ENCODE data around the gene SLIT3.
A peak's percentile ranks its signal among the peaks of the same experiment; 100 is the strongest.

Gene SLIT3

DNA sequence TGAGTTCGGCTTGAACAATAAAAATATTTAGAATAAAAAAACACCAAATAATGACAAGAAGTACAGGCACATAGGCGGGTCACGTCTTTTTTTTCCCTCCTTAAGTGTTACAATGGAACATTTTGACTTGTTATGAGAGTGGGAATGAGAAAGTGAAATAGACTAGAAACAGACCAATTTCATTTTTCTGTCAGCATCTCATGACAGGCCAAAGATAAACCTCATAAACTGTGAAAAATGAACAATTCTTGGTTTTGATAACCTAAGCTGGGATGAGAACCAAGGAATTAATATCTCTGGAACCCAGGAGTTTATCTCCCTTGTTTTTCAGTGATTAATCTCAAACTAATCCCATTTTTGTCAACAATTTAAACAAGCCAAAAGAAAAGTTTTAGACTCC, 299.5 kb downstream of the SLIT3 start:
- Histone ChIP-seq H3K36me3 (ENCODE audit: control insufficient read depth, insufficient read depth, low read length) (no peaks in the 10 kb centered on the region), H3K9me3 (ENCODE audit: control insufficient read depth, low read length) (no peaks in the 10 kb centered on the region), H3K4me3 (ENCODE audit: low read depth, low read length) (no peak overlapping the region), H2AFZ (no peak overlapping the region), H3K9ac (no peak overlapping the region), H3K4me2 (ENCODE audit: low read length) (no peak overlapping the region), H3K79me2 (peaks cover 31% of the 10 kb centered on the region), H3K4me1 (peaks cover 16% of the 10 kb centered on the region), H3K27me3 (ENCODE audit: control insufficient read depth, insufficient read depth, low read length) (no peaks in the 10 kb centered on the region), H3K27ac (no peak overlapping the region)
- TF ChIP-seq, protein P1, sequence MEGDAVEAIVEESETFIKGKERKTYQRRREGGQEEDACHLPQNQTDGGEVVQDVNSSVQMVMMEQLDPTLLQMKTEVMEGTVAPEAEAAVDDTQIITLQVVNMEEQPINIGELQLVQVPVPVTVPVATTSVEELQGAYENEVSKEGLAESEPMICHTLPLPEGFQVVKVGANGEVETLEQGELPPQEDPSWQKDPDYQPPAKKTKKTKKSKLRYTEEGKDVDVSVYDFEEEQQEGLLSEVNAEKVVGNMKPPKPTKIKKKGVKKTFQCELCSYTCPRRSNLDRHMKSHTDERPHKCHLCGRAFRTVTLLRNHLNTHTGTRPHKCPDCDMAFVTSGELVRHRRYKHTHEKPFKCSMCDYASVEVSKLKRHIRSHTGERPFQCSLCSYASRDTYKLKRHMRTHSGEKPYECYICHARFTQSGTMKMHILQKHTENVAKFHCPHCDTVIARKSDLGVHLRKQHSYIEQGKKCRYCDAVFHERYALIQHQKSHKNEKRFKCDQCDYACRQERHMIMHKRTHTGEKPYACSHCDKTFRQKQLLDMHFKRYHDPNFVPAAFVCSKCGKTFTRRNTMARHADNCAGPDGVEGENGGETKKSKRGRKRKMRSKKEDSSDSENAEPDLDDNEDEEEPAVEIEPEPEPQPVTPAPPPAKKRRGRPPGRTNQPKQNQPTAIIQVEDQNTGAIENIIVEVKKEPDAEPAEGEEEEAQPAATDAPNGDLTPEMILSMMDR (IDR thresholded peaks at IDR 0.05), result no peak

DNA sequence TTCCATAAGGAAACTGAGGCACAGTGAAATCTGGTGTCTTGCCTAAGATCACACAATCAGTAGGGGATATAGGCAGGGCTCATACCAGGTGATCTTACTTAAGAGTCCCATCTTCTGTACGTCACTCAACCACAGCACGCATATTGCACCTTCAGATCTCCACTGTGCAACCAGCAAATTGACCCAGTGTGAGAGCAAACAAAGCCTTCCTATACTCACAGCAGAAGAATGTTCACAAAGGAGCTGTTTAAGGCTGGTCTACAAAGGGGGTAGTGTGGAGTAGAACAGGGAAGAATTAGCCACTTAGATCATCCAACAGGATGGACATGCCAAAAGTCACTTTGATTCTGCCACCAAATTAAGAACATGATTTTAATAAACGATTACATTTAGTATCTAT, 305.9 kb downstream of the SLIT3 start:
- no peak overlapping the region for H2AFZ ChIP-seq
- H3K4me3 ChIP-seq (ENCODE audit: low read depth, low read length), result no peak overlapping the region
- H3K4me1 ChIP-seq, result peaks cover 8% of the 10 kb centered on the region
- H3K27me3 ChIP-seq (ENCODE audit: control insufficient read depth, insufficient read depth, low read length), result no peaks in the 10 kb centered on the region
- H3K27ac ChIP-seq, result no peak overlapping the region
- no peak overlapping the region for H3K4me2 ChIP-seq (ENCODE audit: low read length)
- no peaks in the 10 kb centered on the region for H3K36me3 ChIP-seq (ENCODE audit: control insufficient read depth, insufficient read depth, low read length)
- TF ChIP-seq, protein P1 (IDR thresholded peaks at IDR 0.05), result no peak
- H3K79me2 ChIP-seq, result peaks cover 36% of the 10 kb centered on the region
- H3K9me3 ChIP-seq (ENCODE audit: control insufficient read depth, low read length), result no peaks in the 10 kb centered on the region
- H3K9ac ChIP-seq, result no peak overlapping the region

DNA sequence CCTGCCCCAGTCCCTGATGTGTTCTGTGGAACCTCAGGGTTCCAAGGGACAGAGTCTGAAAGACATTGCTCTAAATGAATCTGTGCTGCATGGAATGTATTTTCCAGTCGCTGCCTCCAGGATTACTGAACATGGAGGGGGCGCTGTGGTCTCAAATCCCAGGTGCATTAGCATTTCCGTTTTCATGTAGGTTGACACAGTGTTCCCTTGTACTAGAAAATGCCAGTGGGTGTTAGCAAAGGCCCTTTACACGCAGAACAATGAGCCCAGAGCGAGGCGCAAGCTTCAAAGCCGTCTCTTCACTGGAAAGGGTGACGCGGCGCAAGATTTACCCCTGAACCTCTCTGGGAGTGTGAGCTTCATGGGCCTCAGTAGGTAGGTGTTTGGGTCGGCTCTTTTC, 308.3 kb downstream of the SLIT3 start:
- Histone ChIP-seq H3K4me1 (peaks cover 8% of the 10 kb centered on the region), H3K9me3 (ENCODE audit: control insufficient read depth, low read length) (no peaks in the 10 kb centered on the region), H3K27ac (no peak overlapping the region), H3K4me3 (ENCODE audit: low read depth, low read length) (no peak overlapping the region), H3K36me3 (ENCODE audit: control insufficient read depth, insufficient read depth, low read length) (no peaks in the 10 kb centered on the region), H3K4me2 (ENCODE audit: low read length) (no peak overlapping the region), H3K27me3 (ENCODE audit: control insufficient read depth, insufficient read depth, low read length) (no peaks in the 10 kb centered on the region), H3K79me2 (peaks cover 24% of the 10 kb centered on the region), H2AFZ (no peak overlapping the region), H3K9ac (no peak overlapping the region)
- TF ChIP-seq, protein P1 (IDR thresholded peaks at IDR 0.05), result peak; percentile 36

DNA sequence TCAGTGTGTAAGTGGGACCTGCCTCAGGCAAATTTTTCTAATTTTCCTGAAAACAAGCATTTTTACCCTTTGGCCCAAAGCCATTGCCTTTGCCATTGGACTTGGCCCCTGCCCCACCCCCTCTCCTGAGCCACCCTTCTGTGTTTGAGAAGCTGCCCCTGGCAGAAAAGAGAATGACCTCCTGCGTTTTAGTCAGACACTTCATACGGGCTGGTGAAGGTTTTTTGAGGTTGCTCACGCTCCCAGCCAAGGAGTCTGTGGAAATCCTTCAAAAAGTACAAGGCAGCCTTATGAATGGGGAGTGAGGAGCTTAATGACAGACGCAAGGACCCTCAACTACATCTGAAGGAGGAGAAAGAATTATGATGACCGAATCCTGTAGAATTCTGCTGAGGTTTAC, 308.9 kb downstream of the SLIT3 start:
- no peak overlapping the region for H3K27ac ChIP-seq
- H3K4me3 ChIP-seq (ENCODE audit: low read depth, low read length), result no peak overlapping the region
- TF ChIP-seq, protein P1 (IDR thresholded peaks at IDR 0.05), result no peak
- no peak overlapping the region for H2AFZ ChIP-seq
- H3K79me2 ChIP-seq, result peaks cover 28% of the 10 kb centered on the region
- no peaks in the 10 kb centered on the region for H3K36me3 ChIP-seq (ENCODE audit: control insufficient read depth, insufficient read depth, low read length)
- H3K27me3 ChIP-seq (ENCODE audit: control insufficient read depth, insufficient read depth, low read length), result no peaks in the 10 kb centered on the region
- H3K9me3 ChIP-seq (ENCODE audit: control insufficient read depth, low read length), result no peaks in the 10 kb centered on the region
- no peak overlapping the region for H3K9ac ChIP-seq
- no peak overlapping the region for H3K4me2 ChIP-seq (ENCODE audit: low read length)
- H3K4me1 ChIP-seq, result peaks cover 8% of the 10 kb centered on the region

DNA sequence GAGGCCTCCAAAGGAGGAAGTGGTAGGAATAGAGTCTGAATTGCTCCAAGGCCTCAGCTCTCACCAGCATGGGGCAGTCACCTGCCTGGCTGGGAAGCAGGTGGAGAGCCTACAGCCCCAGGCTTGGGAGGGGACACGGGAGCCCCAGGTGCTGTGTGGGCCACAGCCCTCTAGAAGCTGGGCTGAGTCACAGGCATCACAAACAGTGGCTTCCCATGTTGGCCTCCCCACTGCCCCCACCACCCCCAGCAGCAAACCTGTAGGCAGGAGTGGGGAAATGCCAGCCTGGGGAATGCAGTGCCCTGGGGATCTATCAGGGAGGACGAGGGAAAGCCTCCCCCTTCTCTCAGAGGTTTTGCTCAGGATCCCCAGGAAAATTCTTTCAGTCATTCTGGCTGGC, 309.6 kb downstream of the SLIT3 start:
- Histone ChIP-seq H3K4me1 (peaks cover 8% of the 10 kb centered on the region), H3K4me3 (ENCODE audit: low read depth, low read length) (no peak overlapping the region), H3K27ac (no peak overlapping the region), H3K27me3 (ENCODE audit: control insufficient read depth, insufficient read depth, low read length) (no peaks in the 10 kb centered on the region), H3K79me2 (peaks cover 28% of the 10 kb centered on the region), H3K36me3 (ENCODE audit: control insufficient read depth, insufficient read depth, low read length) (no peaks in the 10 kb centered on the region), H3K9ac (no peak overlapping the region), H2AFZ (no peak overlapping the region), H3K9me3 (ENCODE audit: control insufficient read depth, low read length) (no peaks in the 10 kb centered on the region), H3K4me2 (ENCODE audit: low read length) (no peak overlapping the region)
- TF ChIP-seq, protein P1 (IDR thresholded peaks at IDR 0.05), result no peak
